GM18868 (cell line): ENCODE data around the gene DNAJC1.

ENCODE experiments used
- ATAC-seq: cut with Tn5 transposase; IDR thresholded peaks from one replicate; pipeline ENCODE4 v1.9.1; 2021; ENCODE audit warnings: mild to moderate bottlenecking, moderate library complexity; ENCODE audit not compliant: unreplicated experiment

DNAJC1 gene

DNA sequence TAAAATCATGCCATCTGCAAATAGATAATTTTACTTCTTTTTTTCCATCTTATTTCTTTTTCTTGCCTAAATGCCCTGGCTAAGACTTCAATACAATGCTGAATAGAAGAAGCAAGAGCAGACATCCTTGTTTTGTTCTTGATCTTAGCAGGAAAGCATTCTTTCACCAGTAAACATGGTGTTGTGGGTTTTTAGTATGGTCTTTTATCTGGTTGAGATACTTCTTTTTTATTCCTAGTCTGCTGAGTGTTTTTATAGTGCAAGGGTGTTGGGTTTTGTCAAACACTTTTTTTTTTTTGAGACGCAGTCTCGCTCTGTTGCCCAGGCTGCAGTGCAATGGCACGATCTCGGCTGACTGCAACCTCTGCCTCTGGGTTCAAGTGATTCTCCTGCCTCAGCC, 232.3 kb downstream of the DNAJC1 start:
- ATAC-seq: no peak

GRCh38 chr10:21769041-21769440, 234.5 kb downstream of the DNAJC1 start:
- ATAC-seq: no peak

DNA sequence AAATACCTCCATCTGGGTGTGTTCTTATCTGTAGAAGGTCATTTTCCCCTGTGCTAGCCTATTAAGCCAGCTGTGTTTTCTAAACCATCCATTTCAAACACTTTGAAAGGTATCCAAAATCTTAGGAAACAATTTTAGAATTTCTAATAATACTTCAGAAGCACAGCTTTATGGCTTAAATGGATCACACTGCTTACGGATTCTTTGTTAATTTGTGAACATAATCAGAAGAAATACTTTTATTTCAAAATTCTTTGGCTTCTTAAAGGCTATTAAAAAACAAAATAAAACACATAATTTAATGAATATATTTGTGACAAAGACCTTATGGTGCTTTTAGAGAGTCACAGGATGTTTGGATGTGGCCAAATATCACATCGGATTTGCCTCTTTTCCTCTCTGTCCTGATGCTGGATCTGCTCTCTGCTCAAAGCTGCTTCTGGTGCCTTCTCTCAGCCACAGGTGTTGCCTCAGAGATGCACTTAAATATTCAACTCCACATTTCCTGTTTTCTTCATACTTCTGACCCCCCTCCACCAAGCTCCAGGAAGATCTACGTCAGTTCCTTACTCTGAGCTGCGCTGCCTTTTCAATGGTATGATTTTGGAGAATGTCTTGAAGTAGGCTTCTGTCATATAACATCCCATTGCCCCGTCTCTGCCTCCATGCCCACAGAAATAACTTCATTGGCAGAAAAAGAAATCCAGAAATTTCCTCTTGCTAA, 238.9 kb downstream of the DNAJC1 start:
- no peak for ATAC-seq

GRCh38 chr10:21760332-21760731, 243.2 kb downstream of the DNAJC1 start:
- no peak for ATAC-seq

GRCh38 chr10:21759232-21759631, 244.3 kb downstream of the DNAJC1 start:
- no peak for ATAC-seq

DNA sequence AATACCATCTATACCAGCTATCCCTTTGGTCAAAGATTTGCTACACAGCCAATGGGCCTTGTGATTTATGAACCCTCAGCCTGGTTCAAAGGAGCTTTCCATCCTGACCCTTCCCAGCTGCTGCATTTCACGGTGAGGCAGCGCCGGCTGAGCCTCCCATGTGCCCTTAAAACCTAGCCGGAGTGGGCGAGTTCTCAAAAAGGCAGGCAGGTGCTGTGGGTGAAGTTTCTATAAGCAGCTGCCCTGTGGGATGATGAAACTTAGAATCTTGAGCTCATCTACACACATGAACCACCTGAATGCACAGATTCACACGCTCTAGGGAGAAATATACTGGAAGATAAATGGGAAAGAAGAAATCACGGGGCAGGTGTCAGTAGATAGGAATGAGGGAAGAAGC, 244.8 kb downstream of the DNAJC1 start:
- no peak for ATAC-seq

- ATAC-seq: no peak
Observed at GRCh38 chr10:21758239-21758638, 245.3 kb downstream of the DNAJC1 start.

DNA sequence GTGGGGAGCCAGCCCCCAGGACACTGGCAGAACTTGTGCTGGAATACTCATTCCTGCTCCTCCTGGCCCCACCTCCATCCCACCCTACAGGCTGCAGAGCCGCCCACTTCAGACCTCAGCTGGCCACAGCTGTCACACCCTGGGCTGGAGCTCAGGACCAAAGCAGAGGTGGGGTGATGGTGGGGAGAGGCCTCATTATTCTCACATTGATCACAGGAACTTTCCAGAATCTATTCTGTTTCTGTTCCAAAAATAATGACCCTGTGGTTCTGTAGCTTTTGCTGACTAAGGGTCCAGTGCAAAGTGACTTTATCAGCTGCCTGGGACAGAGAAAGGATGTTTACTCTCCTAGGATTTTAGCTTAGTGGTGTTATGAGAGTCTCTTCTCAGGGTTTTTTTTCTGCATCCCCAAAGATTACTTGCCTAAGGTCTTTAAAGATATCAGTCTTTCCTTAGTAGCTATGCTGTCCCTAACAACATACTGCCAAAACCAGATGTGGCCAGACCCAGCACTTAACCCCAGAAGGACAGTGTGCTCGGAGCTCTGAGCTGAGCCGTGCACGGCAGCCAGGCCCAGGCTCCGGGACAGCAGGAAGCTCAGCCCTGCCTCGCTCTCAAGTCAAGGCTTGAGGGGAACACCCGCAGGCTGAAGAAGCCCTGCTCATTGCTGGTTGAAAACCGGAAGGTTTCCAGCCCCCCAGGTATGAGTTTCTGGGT, 246.2 kb downstream of the DNAJC1 start:
- ATAC-seq: no peak

- no peak for ATAC-seq
Observed at GRCh38 chr10:21756707-21757106, 246.8 kb downstream of the DNAJC1 start.

DNA sequence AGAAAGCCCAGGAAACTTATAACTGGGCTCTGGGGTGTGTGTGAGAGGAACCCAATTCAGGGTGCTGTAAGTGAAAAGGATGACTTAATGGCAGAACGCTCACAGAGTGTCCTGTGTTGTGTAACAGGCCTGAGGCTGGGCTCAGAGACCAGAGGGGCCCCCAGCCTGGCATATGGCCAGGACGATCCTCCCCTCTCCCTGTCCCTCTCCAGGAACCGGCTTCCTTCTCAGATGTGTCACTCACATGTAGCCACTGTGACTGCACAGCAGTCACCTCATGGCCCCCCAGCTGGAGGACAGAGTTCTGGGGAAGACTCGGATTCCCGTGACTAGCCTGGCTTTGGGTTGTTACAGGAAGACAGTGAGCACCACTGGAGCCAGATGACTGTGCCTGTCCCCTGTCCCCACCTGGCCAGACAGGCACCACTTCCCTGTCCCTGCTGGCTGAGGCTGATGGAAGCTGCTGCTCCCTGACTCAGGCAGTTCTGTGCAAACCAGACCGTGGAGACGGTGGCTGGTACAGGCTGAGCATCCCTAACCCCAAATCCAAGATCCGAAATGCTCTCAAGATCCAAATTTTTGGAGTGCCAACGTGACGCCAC, 249.0 kb downstream of the DNAJC1 start:
- no peak for ATAC-seq

- ATAC-seq: no peak
Observed at GRCh38 chr10:21753497-21754270, 249.8 kb downstream of the DNAJC1 start.

DNA sequence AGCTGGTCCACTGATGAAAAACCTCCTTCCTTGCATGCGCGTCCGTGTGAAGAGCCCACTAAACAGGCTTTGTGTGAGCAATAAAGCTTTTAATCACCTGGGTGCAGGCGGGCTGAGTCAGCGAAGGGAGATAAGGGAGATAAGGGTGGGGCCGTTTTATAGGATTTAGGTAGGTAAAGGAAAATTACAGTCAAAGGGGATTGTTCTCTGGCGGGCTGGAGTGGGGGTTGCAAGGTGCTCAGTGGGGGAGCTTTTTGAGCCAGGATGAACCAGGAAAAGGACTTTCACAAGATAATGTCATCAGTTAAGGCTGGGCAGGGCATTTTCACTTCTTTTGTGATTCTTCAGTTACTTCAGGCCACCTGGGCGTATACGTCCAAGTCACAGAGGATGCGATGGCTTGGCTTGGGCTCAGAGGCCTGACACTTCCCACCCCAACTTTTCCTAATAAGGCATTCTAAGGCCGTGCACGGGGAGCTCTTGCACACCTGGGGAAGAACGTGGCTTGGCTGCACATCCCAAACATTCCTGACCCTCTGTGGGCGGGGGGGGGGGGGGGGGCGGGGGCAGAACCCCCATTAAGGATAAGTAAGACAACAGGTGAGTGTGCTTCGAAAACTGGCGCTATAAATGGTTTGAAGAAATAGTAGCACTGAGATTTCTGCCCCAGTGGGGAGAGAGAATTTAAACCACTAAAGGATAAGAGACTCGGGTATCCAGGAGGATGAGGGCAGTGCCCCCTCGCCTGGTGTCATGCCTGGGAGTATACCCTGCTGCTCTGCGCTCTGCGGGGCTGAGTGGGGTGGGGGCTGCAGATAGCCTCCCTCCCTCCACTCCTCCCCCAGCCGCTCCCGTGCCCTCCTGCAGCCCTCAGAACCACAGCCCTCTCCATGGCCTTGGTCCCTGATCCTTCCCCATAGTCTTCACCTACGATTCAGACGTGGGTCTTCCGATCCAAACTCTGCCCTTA, 251.9 kb downstream of the DNAJC1 start:
- ATAC-seq: no peak

DNA sequence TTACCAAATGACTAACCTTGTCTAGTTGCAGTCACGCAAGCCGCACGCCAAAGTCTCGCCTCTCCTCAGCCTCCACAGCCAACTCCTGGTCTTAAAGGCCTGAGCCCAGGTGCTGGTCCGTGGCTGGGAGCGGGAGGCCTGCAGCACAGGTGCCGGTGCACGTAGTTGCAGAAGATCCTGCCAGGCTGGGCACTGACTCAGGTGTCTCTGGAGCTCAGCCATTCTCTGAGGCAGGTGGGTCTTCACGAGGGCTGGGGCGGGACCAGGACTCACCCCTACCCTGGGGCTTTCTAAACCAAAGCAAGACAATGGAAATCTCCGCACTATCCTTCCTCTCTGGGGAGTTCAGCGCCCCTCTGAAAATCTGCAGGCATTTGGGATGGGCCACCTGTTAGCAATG, 253.1 kb downstream of the DNAJC1 start:
- ATAC-seq: no peak

DNA sequence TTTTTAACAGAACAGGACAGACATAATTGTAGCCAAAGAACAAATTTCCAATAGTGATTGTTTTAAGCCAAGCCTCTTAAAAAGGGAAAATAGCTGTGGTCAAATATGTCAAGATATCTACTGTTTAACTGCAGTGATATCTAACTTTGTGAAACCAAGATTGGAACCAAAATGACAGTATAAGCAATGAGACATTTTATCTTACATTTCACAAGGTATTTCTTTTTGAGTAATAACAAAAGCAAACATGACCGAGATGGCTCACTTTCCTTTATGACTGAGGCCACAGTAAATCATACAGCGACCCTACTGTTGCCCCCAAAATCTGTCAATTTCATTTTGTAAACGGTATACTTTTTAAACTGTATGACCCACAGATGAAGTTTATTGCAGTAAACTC, 253.7 kb downstream of the DNAJC1 start:
- ATAC-seq: no peak

DNA sequence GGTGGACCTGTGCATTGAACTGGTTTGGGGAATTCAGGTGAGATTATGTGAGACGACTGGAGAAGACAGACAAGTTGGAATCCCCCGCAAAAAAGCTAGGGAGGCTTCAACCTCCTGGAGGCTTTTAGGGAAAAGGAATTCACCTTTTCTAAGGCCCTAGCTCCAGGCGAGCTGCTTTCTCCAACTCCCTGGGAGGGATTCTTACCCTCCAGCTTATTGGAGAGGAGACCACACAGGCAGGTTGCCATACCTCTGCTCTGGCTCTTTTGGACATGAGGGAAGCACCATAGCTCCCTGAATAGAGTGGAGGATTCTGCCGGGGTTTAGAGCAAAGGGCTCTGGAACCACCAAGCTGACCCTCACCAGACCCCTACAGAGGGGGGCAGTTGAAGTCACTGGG, 255.7 kb downstream of the DNAJC1 start:
- ATAC-seq: no peak

DNA sequence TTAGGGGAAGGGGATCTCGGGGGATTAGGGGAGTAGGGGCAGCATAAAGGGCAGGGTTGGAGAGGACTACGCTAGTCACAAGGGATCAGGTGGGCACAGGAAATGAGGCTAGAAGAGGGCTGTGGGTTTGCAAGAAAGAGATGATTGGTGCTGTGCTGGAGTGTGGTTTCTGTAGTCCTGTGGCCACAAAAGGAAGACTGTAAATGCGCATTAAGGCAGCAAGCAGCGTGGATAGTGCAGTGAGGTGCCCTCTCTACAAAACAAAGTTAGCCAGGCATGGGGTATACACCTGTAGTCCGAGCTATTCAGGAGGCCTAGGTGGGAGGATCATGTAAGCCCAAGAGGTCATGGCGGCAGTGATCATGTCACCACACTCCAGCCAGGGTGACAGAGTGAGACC, 257.4 kb downstream of the DNAJC1 start:
- ATAC-seq: no peak

DNA sequence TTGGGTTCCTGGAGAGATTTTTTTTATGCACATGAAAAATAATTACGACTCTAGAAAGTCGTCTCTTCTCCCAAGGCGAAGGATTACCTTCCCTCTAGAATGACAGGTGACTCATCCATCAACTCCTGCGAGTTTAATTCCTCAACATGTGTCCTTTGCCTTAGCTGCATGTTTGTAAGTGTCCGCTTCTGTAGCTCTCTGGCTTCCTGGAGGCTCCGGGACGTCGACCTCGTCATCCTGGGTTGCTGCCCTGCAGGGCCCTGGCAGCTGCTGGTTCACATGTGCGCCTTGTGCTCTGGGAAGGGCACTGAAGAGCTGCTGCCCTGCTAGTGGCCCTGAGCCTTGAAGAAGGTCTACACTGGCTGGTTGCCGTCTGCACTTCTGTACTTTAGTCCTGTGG, 259.3 kb downstream of the DNAJC1 start:
- ATAC-seq: no peak

GRCh38 chr10:21742740-21743412, 260.7 kb downstream of the DNAJC1 start:
- no peak for ATAC-seq

GRCh38 chr10:21740989-21741388, 262.5 kb downstream of the DNAJC1 start:
- no peak for ATAC-seq

DNA sequence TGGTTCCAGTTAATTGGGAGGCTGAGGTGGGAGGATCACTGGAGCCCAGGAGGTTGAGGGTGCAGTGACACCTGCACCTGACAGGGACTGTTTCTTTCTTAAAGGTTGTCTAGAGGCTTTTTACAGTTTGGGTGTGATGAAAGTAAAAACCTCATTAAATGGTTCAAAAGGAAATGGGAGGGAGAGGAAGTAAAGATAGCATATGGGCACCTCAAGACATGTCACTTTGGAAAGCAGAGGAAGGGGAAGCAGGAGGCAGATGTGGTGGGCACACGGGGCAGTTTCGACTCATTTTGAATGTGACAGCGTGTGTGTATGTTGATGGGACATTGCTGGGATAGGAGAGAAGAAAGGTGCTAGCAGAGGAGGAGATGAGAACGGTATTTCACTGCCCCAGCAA, 266.4 kb downstream of the DNAJC1 start:
- no peak for ATAC-seq
